ENCODE measurements around the gene EMC6. TPM values are rescaled to one million over a fixed set of nuclear protein-coding genes. Genes with fewer than 3 reads are reported as not detected.
A peak's percentile ranks its signal among the peaks of the same experiment; 100 is the strongest.

EMC6 gene
- total RNA-seq, 1 donor from 2014 or later, result 14.6 TPM

- Histone ChIP-seq H3K27ac (ENCODE audit: low read depth, low read length) (peak within 1 kb of the TSS; percentile 97), H3K9me3 (ENCODE audit: control insufficient read depth in 3 of 3, low read length in 3 of 3) (no peaks in the 10 kb centered on the region), H3K9ac (ENCODE audit: low read depth in 1 of 3, low read length in 3 of 3) (peak within 1 kb of the TSS; percentile 91 to 97 (median 91)), H3K27me3 (ENCODE audit: control insufficient read depth in 3 of 3, insufficient read depth in 3 of 3, low read length in 3 of 3) (no peaks in the 10 kb centered on the region), H3K4me1 (ENCODE audit: control insufficient read depth in 3 of 3, insufficient read depth in 3 of 3, low read length in 3 of 3) (peaks cover 30 to 45% (median 40%) of the 10 kb centered on the region in 3 donors), H3K36me3 (ENCODE audit: control insufficient read depth in 3 of 3, insufficient read depth in 3 of 3, low read length in 3 of 3) (peaks cover 11 to 16% (median 12%) of the 10 kb centered on the region in 3 donors), H3K4me3 (ENCODE audit: low read length in 3 of 3) (peak within 1 kb of the TSS; percentile 88 to 98 (median 94))
These were observed 32.3 kb upstream of the EMC6 start, which contains the start of the genes CTNS and SHPK for GRCh38 chr17:3636154-3636907. Gene CTNS (plus strand): TSS chr17:3636760. CDS start chr17:3640207, 3,447 bp downstream. Gene SHPK (minus strand): TSS chr17:3636250. CDS start chr17:3636219, 31 bp downstream.

- Histone ChIP-seq H3K4me1 (ENCODE audit: control insufficient read depth in 3 of 3, insufficient read depth in 3 of 3, low read length in 3 of 3) (peaks cover 30 to 45% (median 43%) of the 10 kb centered on the region in 3 donors), H3K27me3 (ENCODE audit: control insufficient read depth in 3 of 3, insufficient read depth in 3 of 3, low read length in 3 of 3) (no peaks in the 10 kb centered on the region), H3K4me3 (ENCODE audit: low read length in 3 of 3) (peak overlapping the region; percentile 86 to 94 (median 92)), H3K9ac (ENCODE audit: low read depth in 1 of 3, low read length in 3 of 3) (peak overlapping the region; percentile 89 to 95 (median 91)), H3K36me3 (ENCODE audit: control insufficient read depth in 3 of 3, insufficient read depth in 3 of 3, low read length in 3 of 3) (peaks cover 13 to 17% (median 16%) of the 10 kb centered on the region in 3 donors), H3K9me3 (ENCODE audit: control insufficient read depth in 3 of 3, low read length in 3 of 3) (no peaks in the 10 kb centered on the region), H3K27ac (ENCODE audit: low read depth, low read length) (peak overlapping the region; percentile 97)
These were observed 31.7 kb upstream of the EMC6 start for GRCh38 chr17:3636908-3637373.

GRCh38 chr17:3639981-3640596 lies 28.5 kb upstream of the EMC6 start:
- Histone ChIP-seq H3K27ac (ENCODE audit: low read depth, low read length) (peak overlapping the region; percentile 55), H3K4me3 (ENCODE audit: low read length in 3 of 3) (no peak overlapping the region), H3K9me3 (ENCODE audit: control insufficient read depth in 3 of 3, low read length in 3 of 3) (no peaks in the 10 kb centered on the region), H3K27me3 (ENCODE audit: control insufficient read depth in 3 of 3, insufficient read depth in 3 of 3, low read length in 3 of 3) (no peaks in the 10 kb centered on the region), H3K36me3 (ENCODE audit: control insufficient read depth in 3 of 3, insufficient read depth in 3 of 3, low read length in 3 of 3) (peaks cover 14 to 20% (median 20%) of the 10 kb centered on the region in 3 donors), H3K9ac (ENCODE audit: low read depth in 1 of 3, low read length in 3 of 3) (peak overlapping the region in 1 of 3 donors; percentile 60), H3K4me1 (ENCODE audit: control insufficient read depth in 3 of 3, insufficient read depth in 3 of 3, low read length in 3 of 3) (peaks cover 22 to 37% (median 34%) of the 10 kb centered on the region in 3 donors)

GRCh38 chr17:3641014-3641413 lies 27.6 kb upstream of the EMC6 start:
- Histone ChIP-seq H3K9me3 (ENCODE audit: control insufficient read depth in 3 of 3, low read length in 3 of 3) (no peaks in the 10 kb centered on the region), H3K4me1 (ENCODE audit: control insufficient read depth in 3 of 3, insufficient read depth in 3 of 3, low read length in 3 of 3) (peaks cover 19 to 34% (median 30%) of the 10 kb centered on the region in 3 donors), H3K9ac (ENCODE audit: low read depth in 1 of 3, low read length in 3 of 3) (peak overlapping the region in 2 of 3 donors; percentile 40), H3K27me3 (ENCODE audit: control insufficient read depth in 3 of 3, insufficient read depth in 3 of 3, low read length in 3 of 3) (no peaks in the 10 kb centered on the region), H3K4me3 (ENCODE audit: low read length in 3 of 3) (peak overlapping the region in 1 of 3 donors; percentile 13), H3K27ac (ENCODE audit: low read depth, low read length) (peak overlapping the region; percentile 55), H3K36me3 (ENCODE audit: control insufficient read depth in 3 of 3, insufficient read depth in 3 of 3, low read length in 3 of 3) (peaks cover 18 to 23% (median 21%) of the 10 kb centered on the region in 3 donors)

GRCh38 chr17:3641717-3642486 lies 26.7 kb upstream of the EMC6 start:
- peaks cover 21 to 25% (median 21%) of the 10 kb centered on the region in 3 donors for H3K36me3 ChIP-seq (ENCODE audit: control insufficient read depth in 3 of 3, insufficient read depth in 3 of 3, low read length in 3 of 3)
- no peak overlapping the region for H3K27ac ChIP-seq (ENCODE audit: low read depth, low read length)
- no peaks in the 10 kb centered on the region for H3K9me3 ChIP-seq (ENCODE audit: control insufficient read depth in 3 of 3, low read length in 3 of 3)
- no peak overlapping the region for H3K4me3 ChIP-seq (ENCODE audit: low read length in 3 of 3)
- no peak overlapping the region for H3K9ac ChIP-seq (ENCODE audit: low read depth in 1 of 3, low read length in 3 of 3)
- peaks cover 18 to 30% (median 28%) of the 10 kb centered on the region in 3 donors for H3K4me1 ChIP-seq (ENCODE audit: control insufficient read depth in 3 of 3, insufficient read depth in 3 of 3, low read length in 3 of 3)
- no peaks in the 10 kb centered on the region for H3K27me3 ChIP-seq (ENCODE audit: control insufficient read depth in 3 of 3, insufficient read depth in 3 of 3, low read length in 3 of 3)

GRCh38 chr17:3643889-3644349 lies 24.7 kb upstream of the EMC6 start:
- no peaks in the 10 kb centered on the region for H3K9me3 ChIP-seq (ENCODE audit: control insufficient read depth in 3 of 3, low read length in 3 of 3)
- peaks cover 23 to 31% (median 25%) of the 10 kb centered on the region in 3 donors for H3K36me3 ChIP-seq (ENCODE audit: control insufficient read depth in 3 of 3, insufficient read depth in 3 of 3, low read length in 3 of 3)
- H3K4me1 ChIP-seq (ENCODE audit: control insufficient read depth in 3 of 3, insufficient read depth in 3 of 3, low read length in 3 of 3), result peaks cover 12 to 22% (median 16%) of the 10 kb centered on the region in 3 donors
- no peaks in the 10 kb centered on the region for H3K27me3 ChIP-seq (ENCODE audit: control insufficient read depth in 3 of 3, insufficient read depth in 3 of 3, low read length in 3 of 3)
- no peak overlapping the region for H3K9ac ChIP-seq (ENCODE audit: low read depth in 1 of 3, low read length in 3 of 3)
- H3K27ac ChIP-seq (ENCODE audit: low read depth, low read length), result no peak overlapping the region
- no peak overlapping the region for H3K4me3 ChIP-seq (ENCODE audit: low read length in 3 of 3)

GRCh38 chr17:3645310-3645709 lies 23.3 kb upstream of the EMC6 start:
- Histone ChIP-seq H3K9ac (ENCODE audit: low read depth in 1 of 3, low read length in 3 of 3) (no peak overlapping the region), H3K4me1 (ENCODE audit: control insufficient read depth in 3 of 3, insufficient read depth in 3 of 3, low read length in 3 of 3) (peaks cover 7 to 15% (median 8%) of the 10 kb centered on the region in 3 donors), H3K27me3 (ENCODE audit: control insufficient read depth in 3 of 3, insufficient read depth in 3 of 3, low read length in 3 of 3) (no peaks in the 10 kb centered on the region), H3K4me3 (ENCODE audit: low read length in 3 of 3) (no peak overlapping the region), H3K9me3 (ENCODE audit: control insufficient read depth in 3 of 3, low read length in 3 of 3) (no peaks in the 10 kb centered on the region), H3K27ac (ENCODE audit: low read depth, low read length) (no peak overlapping the region), H3K36me3 (ENCODE audit: control insufficient read depth in 3 of 3, insufficient read depth in 3 of 3, low read length in 3 of 3) (peaks cover 22 to 39% (median 27%) of the 10 kb centered on the region in 3 donors)

- Histone ChIP-seq H3K4me3 (ENCODE audit: low read length in 3 of 3) (no peak overlapping the region), H3K27ac (ENCODE audit: low read depth, low read length) (no peak overlapping the region), H3K9me3 (ENCODE audit: control insufficient read depth in 3 of 3, low read length in 3 of 3) (no peaks in the 10 kb centered on the region), H3K27me3 (ENCODE audit: control insufficient read depth in 3 of 3, insufficient read depth in 3 of 3, low read length in 3 of 3) (no peaks in the 10 kb centered on the region), H3K9ac (ENCODE audit: low read depth in 1 of 3, low read length in 3 of 3) (peak overlapping the region in 1 of 3 donors; percentile 50), H3K4me1 (ENCODE audit: control insufficient read depth in 3 of 3, insufficient read depth in 3 of 3, low read length in 3 of 3) (peaks cover 0 to 5% (median 3%) of the 10 kb centered on the region in 3 donors), H3K36me3 (ENCODE audit: control insufficient read depth in 3 of 3, insufficient read depth in 3 of 3, low read length in 3 of 3) (peaks cover 21 to 37% (median 24%) of the 10 kb centered on the region in 3 donors)
These were observed 21.4 kb upstream of the EMC6 start for GRCh38 chr17:3647251-3647650.

GRCh38 chr17:3647769-3648555 lies 20.6 kb upstream of the EMC6 start:
- peaks cover 0 to 5% (median 3%) of the 10 kb centered on the region in 3 donors for H3K4me1 ChIP-seq (ENCODE audit: control insufficient read depth in 3 of 3, insufficient read depth in 3 of 3, low read length in 3 of 3)
- H3K36me3 ChIP-seq (ENCODE audit: control insufficient read depth in 3 of 3, insufficient read depth in 3 of 3, low read length in 3 of 3), result peaks cover 21 to 34% (median 24%) of the 10 kb centered on the region in 3 donors
- no peaks in the 10 kb centered on the region for H3K27me3 ChIP-seq (ENCODE audit: control insufficient read depth in 3 of 3, insufficient read depth in 3 of 3, low read length in 3 of 3)
- H3K4me3 ChIP-seq (ENCODE audit: low read length in 3 of 3), result no peak overlapping the region
- no peaks in the 10 kb centered on the region for H3K9me3 ChIP-seq (ENCODE audit: control insufficient read depth in 3 of 3, low read length in 3 of 3)
- H3K27ac ChIP-seq (ENCODE audit: low read depth, low read length), result no peak overlapping the region
- peak overlapping the region in 2 of 3 donors; percentile 46 to 50 for H3K9ac ChIP-seq (ENCODE audit: low read depth in 1 of 3, low read length in 3 of 3)
